HG02571 (cell line): Measurements from ENCODE around the gene ADCY1.
"Not testable (repeated sequence)": the region's sequence is repeated elsewhere in the genome, so short reads cannot be mapped to it uniquely, and the experiment has no call there.

Experiments used
- ATAC-seq: cut with Tn5 transposase; IDR thresholded peaks from one replicate; pipeline ENCODE4 v1.9.1; 2021; ENCODE audit warnings: mild to moderate bottlenecking, moderate library complexity; ENCODE audit not compliant: unreplicated experiment

Gene ADCY1

GRCh38 chr7:45708046-45708950 is 134.1 kb downstream of the ADCY1 start:
- no peak for ATAC-seq

- no peak for ATAC-seq
These were observed 135.2 kb downstream of the ADCY1 start for GRCh38 chr7:45709168-45710042.

DNA sequence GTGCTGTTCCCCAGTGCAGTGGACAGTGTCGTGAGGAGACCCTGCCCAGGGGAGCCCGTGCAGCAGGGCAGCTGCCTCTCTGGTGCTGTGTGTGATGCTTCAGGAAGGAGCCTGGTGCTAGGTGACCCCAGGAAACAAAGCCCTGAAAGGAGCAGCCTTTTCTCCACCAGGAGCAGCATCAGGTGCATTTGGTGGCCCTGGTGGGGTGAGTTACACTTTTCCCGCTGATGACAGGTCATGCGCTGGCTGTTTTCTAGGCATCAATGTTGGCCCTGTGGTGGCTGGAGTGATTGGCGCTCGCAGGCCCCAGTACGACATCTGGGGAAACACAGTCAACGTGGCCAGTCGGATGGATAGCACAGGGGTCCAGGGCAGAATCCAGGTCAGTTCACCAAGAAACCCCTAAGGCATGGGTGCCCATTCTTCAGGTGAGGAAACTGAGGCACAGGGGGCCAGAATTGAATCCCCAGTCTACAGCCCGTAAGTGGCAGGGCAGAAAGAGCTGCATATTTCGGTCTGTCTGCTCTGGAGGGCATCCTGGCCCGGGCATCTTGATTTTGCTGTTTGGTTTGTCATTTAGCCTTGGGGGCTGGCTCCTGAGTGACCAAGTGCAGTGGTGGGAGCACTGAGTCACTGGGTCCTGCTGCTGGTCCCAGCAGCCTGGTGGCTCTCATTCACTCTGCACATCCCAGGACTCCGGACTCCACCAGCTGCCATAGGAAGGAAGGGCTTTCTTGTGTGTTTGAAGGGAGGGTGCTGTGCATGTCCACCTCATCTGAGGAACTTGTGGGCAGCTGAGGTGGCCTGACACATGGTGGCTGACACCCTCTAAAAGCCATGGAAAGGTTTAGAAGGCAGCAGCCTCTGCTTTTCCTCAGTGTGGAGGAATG is 136.3 kb downstream of the ADCY1 start:
- ATAC-seq, result no peak

- no peak for ATAC-seq
These were observed 137.0 kb downstream of the ADCY1 start for GRCh38 chr7:45711161-45711490.

DNA sequence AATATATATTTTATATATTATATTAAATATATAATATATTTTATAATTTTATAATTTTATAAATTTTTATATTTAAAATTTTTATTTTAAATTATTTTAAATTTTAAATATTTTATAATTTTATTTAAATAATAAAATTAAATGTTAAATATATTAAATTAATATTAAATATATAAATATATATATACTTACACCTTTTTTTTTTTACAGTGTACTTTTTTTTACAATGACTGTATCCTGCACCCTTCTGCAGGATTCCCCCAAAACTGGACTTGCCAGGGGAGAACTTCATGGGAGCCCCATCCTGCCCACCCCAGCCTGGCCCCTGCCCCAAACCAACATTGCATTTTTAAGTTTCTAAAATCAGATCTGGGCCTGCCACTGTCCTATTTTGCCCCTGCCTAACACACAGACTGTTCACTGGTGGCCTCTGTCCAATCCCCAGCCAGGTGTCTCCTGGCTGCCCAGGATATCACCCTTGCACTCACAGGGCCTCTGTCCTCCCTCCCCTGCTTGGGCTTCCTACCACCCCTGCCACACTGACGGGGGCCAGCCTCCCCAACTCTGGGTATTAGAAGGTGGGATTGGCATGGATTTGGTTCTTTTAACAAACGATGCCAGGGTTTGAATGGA is 138.0 kb downstream of the ADCY1 start:
- no peak for ATAC-seq

DNA sequence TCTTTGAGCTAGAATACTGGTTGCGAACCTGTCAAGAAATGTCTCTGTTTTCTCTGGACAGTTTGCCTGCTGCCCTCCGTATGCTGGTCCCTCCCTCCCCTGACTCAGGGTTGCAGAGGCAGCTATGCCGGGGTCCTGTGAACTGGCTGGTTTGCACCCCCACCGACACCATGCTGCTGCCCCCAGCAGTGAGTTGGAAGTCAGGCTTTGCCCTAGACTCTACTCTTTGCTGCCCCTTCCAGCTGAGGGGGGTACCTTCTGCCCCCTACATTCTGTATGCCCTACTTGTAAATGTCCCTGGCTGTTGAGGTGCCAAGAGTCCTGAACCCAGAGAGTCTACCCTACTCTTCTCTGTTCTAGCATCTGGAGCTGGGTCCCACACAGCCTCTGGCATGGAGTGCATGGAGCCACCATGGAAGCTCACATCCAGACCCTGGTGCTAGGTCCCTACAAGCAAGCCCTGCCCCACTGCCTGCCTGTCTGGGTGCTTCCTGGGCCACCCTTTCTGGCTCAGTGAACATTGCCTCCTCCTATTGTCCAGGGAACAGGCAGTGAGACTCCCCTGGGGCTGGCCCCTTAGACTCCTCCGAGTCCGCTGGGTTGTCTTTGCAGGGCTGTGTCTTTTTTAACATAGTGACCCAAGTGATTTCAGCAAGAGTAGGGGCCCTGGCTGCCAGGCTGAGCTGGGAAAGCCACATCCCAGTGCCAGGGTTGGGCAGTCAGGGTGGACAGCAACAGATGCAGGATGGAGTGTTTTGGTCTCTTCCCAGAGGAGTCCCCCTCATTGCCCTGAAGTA is 138.9 kb downstream of the ADCY1 start:
- ATAC-seq, result no peak

DNA sequence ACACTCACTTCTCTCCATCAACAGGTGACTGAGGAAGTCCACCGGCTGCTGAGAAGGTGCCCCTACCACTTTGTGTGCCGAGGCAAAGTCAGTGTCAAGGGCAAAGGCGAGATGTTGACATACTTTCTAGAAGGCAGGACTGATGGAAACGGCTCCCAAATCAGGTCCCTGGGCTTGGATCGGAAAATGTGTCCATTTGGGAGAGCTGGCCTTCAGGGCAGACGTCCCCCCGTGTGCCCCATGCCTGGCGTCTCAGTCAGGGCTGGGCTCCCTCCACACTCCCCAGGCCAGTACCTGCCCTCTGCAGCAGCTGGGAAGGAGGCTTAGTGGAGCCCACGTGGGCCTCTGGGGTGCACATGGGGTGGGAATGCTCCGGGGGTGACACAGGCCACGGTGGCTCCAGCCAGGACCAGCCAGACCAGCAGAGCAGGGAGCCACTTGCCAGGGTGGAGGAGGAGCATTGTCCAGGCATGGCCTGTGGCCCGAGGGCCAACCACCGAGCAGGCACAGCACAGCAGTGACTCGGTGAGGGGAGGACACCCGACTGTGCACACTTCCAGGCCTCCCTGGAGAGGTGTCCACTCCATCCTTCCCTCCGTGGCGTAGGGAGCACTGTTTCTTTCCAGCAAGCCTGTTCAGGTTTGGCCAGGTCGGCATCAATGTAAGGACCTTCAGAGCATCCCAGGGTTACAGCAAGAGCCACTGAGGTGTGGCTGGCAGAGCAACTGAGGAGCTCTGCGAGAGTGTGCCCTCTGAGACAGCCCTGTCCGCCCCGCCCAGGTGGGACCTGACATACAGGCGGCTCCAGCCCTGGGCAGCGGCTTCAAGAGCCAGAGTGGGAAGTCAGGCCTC is 139.7 kb downstream of the ADCY1 start:
- no peak for ATAC-seq

GRCh38 chr7:45714521-45714820 is 140.3 kb downstream of the ADCY1 start:
- no peak for ATAC-seq

GRCh38 chr7:45715471-45716352 is 141.5 kb downstream of the ADCY1 start:
- no peak for ATAC-seq

- ATAC-seq, result no peak
These were observed 142.4 kb downstream of the ADCY1 start for GRCh38 chr7:45716380-45717203.

DNA sequence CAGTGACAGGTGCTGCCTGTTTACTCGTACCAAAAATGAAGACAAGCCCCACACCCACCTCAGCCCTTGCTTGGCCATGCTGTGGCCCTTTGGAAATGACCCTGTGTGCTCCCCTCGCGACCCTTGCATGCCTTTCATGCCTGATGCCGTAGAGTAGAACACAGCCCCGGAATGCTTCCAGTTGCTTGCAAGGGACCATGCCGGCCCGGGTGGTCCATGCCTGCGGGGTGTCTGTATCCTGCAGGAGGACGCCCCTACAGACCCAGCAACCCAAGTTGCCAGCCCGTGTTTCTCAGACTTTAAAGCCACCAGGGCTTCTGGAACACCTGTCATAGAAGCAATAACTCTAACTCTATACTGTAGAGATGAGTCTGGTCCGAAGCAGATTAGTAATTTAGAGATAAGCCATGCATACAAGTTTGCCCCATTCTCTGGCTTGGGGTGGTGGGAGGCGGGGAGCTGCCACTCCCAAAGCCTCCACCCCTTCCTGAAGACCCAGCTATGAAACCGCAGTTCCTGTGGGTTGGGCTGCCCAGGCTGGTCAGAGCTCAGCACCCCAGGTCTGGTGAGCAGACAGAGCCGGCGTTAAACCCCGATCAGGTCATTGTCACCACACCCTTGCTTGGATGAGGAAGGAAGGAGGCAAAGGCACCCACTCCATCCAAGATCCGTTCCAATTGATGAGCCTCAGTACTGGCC is 143.5 kb downstream of the ADCY1 start:
- no peak for ATAC-seq

- ATAC-seq, result no peak
These were observed 144.5 kb downstream of the ADCY1 start for GRCh38 chr7:45718464-45719330.

DNA sequence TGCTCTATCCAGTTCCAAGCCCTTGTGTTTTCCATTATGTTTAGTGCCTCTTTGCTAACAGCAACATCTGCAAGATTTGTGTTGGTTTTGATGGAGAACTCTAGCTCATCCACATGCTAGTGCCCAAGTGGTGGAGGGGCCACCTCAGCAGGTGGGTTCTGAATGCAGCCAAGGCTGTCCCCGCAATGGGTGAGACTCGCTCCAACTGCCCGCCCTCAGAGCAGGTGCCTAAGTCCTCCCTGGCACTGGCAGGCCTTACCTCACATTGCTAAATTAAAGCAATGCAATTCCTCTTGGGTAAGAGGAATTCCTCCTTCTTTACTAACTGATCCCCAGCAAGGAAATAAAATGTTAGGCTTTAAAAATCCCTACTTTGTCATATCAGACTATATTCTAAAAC is 146.8 kb downstream of the ADCY1 start:
- no peak for ATAC-seq

DNA sequence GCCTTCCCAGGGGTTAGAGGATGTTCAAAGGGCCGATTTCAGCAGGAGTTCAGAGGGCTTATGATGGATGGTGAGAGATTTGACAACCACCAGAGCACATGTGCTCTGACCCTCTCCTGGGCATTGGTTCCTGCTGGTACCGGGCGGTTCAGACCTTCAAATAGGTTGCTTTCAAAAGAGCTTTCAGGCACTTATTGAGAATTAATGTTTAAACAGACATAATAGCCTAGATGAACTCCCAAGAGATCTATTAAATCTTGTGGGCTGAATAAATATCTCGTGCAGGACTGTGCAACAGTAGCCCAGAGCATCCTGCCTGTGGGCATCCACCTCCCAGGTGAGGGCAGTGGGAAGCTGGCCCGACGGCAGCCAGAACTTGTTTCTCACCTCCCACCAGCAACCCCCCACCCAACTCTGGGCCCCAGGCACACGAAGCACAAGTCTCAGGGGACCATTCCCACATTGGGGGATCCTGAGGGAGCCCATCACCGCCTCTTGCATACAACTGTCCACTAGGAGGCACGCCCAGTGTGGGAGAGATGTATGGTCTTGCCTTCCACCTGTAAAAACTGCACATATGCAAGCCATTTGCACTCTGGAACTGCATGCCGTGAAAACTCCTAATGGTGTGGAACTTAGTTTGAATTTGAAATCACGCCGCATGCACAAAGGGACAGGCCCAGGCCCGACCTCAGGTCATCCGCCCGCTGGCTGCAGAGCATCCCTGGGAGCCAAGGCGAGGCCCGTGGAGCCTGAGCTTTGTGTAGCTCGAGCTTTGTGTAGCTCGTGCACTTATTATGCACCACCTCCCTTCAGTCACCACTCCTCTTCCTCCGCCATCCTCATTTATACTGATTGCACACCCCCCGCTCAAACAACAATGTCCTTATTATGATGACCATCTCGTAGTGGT is 147.8 kb downstream of the ADCY1 start:
- ATAC-seq, result no peak

- ATAC-seq, result not testable (repeated sequence)
These were observed 151.1 kb downstream of the ADCY1 start for GRCh38 chr7:45725231-45725630.
